H1 (cell line): ENCODE measurements around the gene MYBPC3.

Experiments used
- CEBPB ChIP-seq: IDR thresholded peaks from 2 replicates; pipeline ENCODE4 v1.6.1; 2012; ENCODE audit warnings: low read depth, low read length
- CHD1 ChIP-seq: IDR thresholded peaks from 2 replicates; pipeline ENCODE4 v1.6.1; 2012; ENCODE audit warnings: low read depth, low read length, improper control_type of control experiment
- EZH2 ChIP-seq: fragments of 200-600 bp; sonication (generic); IDR thresholded peaks from 2 replicates; pipeline ENCODE4 v1.7.1; 2012; ENCODE audit warnings: low read depth, mild to moderate bottlenecking, moderate library complexity, low read length, inconsistent platforms; ENCODE audit not compliant: severe bottlenecking
- FOSL1 ChIP-seq: IDR thresholded peaks from 2 replicates; pipeline ENCODE4 v1.6.1; 2011; ENCODE audit warnings: mild to moderate bottlenecking, low read depth, low read length, moderate library complexity; ENCODE audit not compliant: insufficient read depth
- MAX ChIP-seq: IDR thresholded peaks from 2 replicates; pipeline ENCODE4 v1.6.1; 2012; ENCODE audit warnings: inconsistent platforms
- TAF1 ChIP-seq: IDR thresholded peaks from 2 replicates; pipeline ENCODE4 v1.6.1; 2011; ENCODE audit warnings: mild to moderate bottlenecking, low read depth, low read length
- TBP ChIP-seq: IDR thresholded peaks from 2 replicates; pipeline ENCODE4 v1.6.1; 2011; ENCODE audit warnings: low read depth, low read length, improper control_type of control experiment
- YY1 ChIP-seq: IDR thresholded peaks from 2 replicates; pipeline ENCODE4 v1.6.1; 2011; ENCODE audit warnings: low read depth, mild to moderate bottlenecking, low read length
- ZNF274 ChIP-seq: IDR thresholded peaks from 2 replicates; pipeline ENCODE4 v1.7.0; 2012; ENCODE audit warnings: low read length, borderline replicate concordance; ENCODE audit errors: extremely low read depth
- TF ChIP-seq, protein P1 (sequence below), 3 experiments: IDR thresholded peaks; 1 replicate in 2 of 3; 2 replicates in 1 of 3; pipeline versions ENCODE4 v1.5.1 to v1.6.1; 2011; ENCODE audit warnings: low read length in 3 of 3, mild to moderate bottlenecking in 3 of 3, inconsistent platforms in 2 of 3, low read depth in 1 of 3, moderate library complexity in 1 of 3; ENCODE audit not compliant: insufficient read depth in 1 of 3; ENCODE audit errors: control extremely low read depth in 1 of 3

GRCh38 chr11:47340010-47340409, 12.5 kb downstream of the MYBPC3 start:
- TF ChIP-seq TBP, result no peak
- TF ChIP-seq CEBPB, result no peak
- TF ChIP-seq EZH2, result no peak
- TF ChIP-seq ZNF274, result no peak
- TF ChIP-seq FOSL1, result no peak
- no peak for TF ChIP-seq YY1
- TF ChIP-seq, protein P1, sequence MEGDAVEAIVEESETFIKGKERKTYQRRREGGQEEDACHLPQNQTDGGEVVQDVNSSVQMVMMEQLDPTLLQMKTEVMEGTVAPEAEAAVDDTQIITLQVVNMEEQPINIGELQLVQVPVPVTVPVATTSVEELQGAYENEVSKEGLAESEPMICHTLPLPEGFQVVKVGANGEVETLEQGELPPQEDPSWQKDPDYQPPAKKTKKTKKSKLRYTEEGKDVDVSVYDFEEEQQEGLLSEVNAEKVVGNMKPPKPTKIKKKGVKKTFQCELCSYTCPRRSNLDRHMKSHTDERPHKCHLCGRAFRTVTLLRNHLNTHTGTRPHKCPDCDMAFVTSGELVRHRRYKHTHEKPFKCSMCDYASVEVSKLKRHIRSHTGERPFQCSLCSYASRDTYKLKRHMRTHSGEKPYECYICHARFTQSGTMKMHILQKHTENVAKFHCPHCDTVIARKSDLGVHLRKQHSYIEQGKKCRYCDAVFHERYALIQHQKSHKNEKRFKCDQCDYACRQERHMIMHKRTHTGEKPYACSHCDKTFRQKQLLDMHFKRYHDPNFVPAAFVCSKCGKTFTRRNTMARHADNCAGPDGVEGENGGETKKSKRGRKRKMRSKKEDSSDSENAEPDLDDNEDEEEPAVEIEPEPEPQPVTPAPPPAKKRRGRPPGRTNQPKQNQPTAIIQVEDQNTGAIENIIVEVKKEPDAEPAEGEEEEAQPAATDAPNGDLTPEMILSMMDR (IDR thresholded peaks at IDR 0.05; ENCODE audit: control extremely low read depth in 1 of 3, insufficient read depth in 1 of 3, low read depth in 1 of 3, low read length in 3 of 3), result no peak
- TF ChIP-seq TAF1, result no peak
- TF ChIP-seq MAX, result no peak
- TF ChIP-seq CHD1, result no peak
